Suprapubic skin (tissue), 3 donors: ENCODE data around the gene NCAM2.

Experiments used
- POLR2A ChIP-seq, 2 donors: fragments of 450-650 bp; IDR thresholded peaks; one replicate each; pipeline ENCODE4 v1.6.1; 2017; ENCODE audit warnings: antibody characterized with exemption in 2 of 2, mild to moderate bottlenecking in 2 of 2, moderate library complexity in 2 of 2
- TF ChIP-seq, protein P1 (sequence below), 2 donors: fragments of 200-600 bp in 1 of 2; fragments of 450-650 bp in 1 of 2; sonication (generic) in 1 of 2; IDR thresholded peaks; one replicate each; pipeline ENCODE4 v1.5.1; 2016 to 2019; ENCODE audit warnings: antibody characterized with exemption in 2 of 2, mild to moderate bottlenecking in 1 of 2, moderate library complexity in 1 of 2

DNA sequence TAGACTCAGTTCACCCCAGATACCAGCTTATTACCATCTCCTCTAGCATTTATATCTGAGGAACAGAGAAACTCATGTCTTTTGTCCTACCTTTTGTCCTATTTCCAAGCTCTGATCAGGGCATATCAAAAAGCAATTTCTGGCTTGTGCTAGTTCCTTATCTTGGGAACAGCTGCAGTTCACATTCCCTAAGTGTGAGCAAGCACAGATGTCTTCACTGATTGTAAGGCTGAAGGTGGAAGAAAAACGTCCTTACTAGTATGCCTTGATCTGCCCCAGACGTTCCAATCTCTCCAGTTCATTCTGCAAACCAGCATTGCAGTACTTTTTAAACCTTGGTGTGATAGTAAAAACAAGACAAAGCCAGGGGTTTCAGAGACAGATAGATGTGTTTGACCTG lies 139.8 kb downstream of the NCAM2 start:
- TF ChIP-seq, protein P1, sequence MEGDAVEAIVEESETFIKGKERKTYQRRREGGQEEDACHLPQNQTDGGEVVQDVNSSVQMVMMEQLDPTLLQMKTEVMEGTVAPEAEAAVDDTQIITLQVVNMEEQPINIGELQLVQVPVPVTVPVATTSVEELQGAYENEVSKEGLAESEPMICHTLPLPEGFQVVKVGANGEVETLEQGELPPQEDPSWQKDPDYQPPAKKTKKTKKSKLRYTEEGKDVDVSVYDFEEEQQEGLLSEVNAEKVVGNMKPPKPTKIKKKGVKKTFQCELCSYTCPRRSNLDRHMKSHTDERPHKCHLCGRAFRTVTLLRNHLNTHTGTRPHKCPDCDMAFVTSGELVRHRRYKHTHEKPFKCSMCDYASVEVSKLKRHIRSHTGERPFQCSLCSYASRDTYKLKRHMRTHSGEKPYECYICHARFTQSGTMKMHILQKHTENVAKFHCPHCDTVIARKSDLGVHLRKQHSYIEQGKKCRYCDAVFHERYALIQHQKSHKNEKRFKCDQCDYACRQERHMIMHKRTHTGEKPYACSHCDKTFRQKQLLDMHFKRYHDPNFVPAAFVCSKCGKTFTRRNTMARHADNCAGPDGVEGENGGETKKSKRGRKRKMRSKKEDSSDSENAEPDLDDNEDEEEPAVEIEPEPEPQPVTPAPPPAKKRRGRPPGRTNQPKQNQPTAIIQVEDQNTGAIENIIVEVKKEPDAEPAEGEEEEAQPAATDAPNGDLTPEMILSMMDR (IDR thresholded peaks at IDR 0.05): no peak
- no peak for TF ChIP-seq POLR2A (IDR thresholded peaks at IDR 0.05)
